Kidney (tissue), 14 donors: ENCODE results near the gene RBM19. TPM values are rescaled to one million over a fixed set of nuclear protein-coding genes. Genes with fewer than 3 reads are reported as not detected.

Source experiments
- DNase-seq, 5 donors: peaks; one replicate each; pipeline ENCODE4 v3.0.0-alpha.2; 2013 to 2020
- FAIRE-seq: peaks from 2 replicates; lab custom pipeline; 2012; peaks lifted over from hg19 to GRCh38; lab: Jason Lieb, UNC
- H3K27ac ChIP-seq, 2 donors: one replicate each; pipeline ENCODE4 v1.7.0; 2013; ENCODE audit warnings: low read depth in 2 of 2, low read length in 2 of 2, inconsistent platforms in 1 of 2
- H3K27me3 ChIP-seq: one replicate; pipeline ENCODE4 v1.7.1; 2013; ENCODE audit warnings: low read length, inconsistent platforms; ENCODE audit not compliant: control insufficient read depth, insufficient read depth
- H3K36me3 ChIP-seq, 3 donors: one replicate each; pipeline versions ENCODE4 v1.7.0 to v1.7.1; 2013; ENCODE audit warnings: low read length in 3 of 3, control low read depth in 1 of 3, inconsistent platforms in 1 of 3; ENCODE audit not compliant: insufficient read depth in 3 of 3, control insufficient read depth in 2 of 3
- H3K4me1 ChIP-seq, 3 donors: one replicate each; pipeline versions ENCODE4 v1.7.0 to v1.7.1; 2013; ENCODE audit warnings: low read length in 3 of 3, inconsistent platforms in 1 of 3, low read depth in 1 of 3; ENCODE audit not compliant: control insufficient read depth in 2 of 3, insufficient read depth in 2 of 3
- H3K4me3 ChIP-seq, 3 donors: one replicate each; pipeline versions ENCODE4 v1.7.0 to v1.8.1; 2013; ENCODE audit warnings: low read length in 3 of 3, control low read depth in 1 of 3, inconsistent platforms in 1 of 3
- H3K9ac ChIP-seq, 3 donors: one replicate each; pipeline versions ENCODE4 v1.7.0 to v1.7.1; 2013; ENCODE audit warnings: low read length in 3 of 3, control low read depth in 1 of 3, inconsistent platforms in 1 of 3
- H3K9me3 ChIP-seq, 3 donors: one replicate each; pipeline versions ENCODE4 v1.7.0 to v1.7.1; 2013; ENCODE audit warnings: low read length in 3 of 3, control low read depth in 1 of 3, inconsistent platforms in 1 of 3; ENCODE audit not compliant: control insufficient read depth in 2 of 3, insufficient read depth in 1 of 3
- CTCF ChIP-seq: IDR thresholded peaks from 3 replicates; pipeline ENCODE4 v1.5.1; 2012; ENCODE audit warnings: mild to moderate bottlenecking, moderate library complexity, borderline replicate concordance; ENCODE audit not compliant: insufficient read depth; ENCODE audit errors: extremely low read depth
- intact Hi-C: fragments of 100-400 bp; cut with DNase I; formaldehyde crosslinking; loops from one replicate; pipeline ENCODE4 v1.11.1; 2022
- polyA plus RNA-seq: library from polyadenylated mRNA; stranded (reverse); fragments of 350-450 nt; fragmentation: Illumina TruSeq; extraction: RNeasy Lipid Tissue Mini Kit (QIAGEN cat#74804); gene quantifications from one replicate; pipeline ENCODE4 v1.2.3, GENCODE V29; 2014; ENCODE audit warnings: low read depth, low replicate concordance; ENCODE audit not compliant: insufficient read depth
- total RNA-seq: library from RNA; stranded (reverse); fragmentation: NEBNext Ultra II Directional; extraction: Animal tissue kit (Norgen Biotek cat#: 25700); gene quantifications from one replicate; pipeline ENCODE4 v1.2.1, GENCODE V29; 2021
- donor health status: control.
- donor health status: control.
- donor health status: control.
- donor health status: control.
- donor health status: control.
- donor health status: DM: yes; HTN: yes; CAD: no.
- donor health status: Normal renal cell carcinoma (clear cell type).

Gene RBM19
- total and polyA plus RNA-seq, 2 donors from 2014 or later, result 12.3 to 34.7 TPM

GRCh38 chr12:113887906-113888305 is 78.2 kb downstream of the RBM19 start:
- H3K9me3 ChIP-seq, result no peaks in the 10 kb centered on the region
- no peak overlapping the region for H3K27ac ChIP-seq
- intact Hi-C loops, result no loop called here
- H3K4me1 ChIP-seq, result no peaks in the 10 kb centered on the region
- no peak for TF ChIP-seq CTCF
- FAIRE-seq (no peak), DNase-seq (no peak)
- H3K27me3 ChIP-seq, result no peaks in the 10 kb centered on the region
- no peak overlapping the region for H3K9ac ChIP-seq
- H3K36me3 ChIP-seq, result no peaks in the 10 kb centered on the region
- H3K4me3 ChIP-seq, result no peak overlapping the region

- FAIRE-seq (no peak), DNase-seq (no peak)
- H3K9me3 ChIP-seq, result no peaks in the 10 kb centered on the region
- intact Hi-C loops, result no loop called here
- no peak overlapping the region for H3K9ac ChIP-seq
- no peaks in the 10 kb centered on the region for H3K27me3 ChIP-seq
- H3K4me3 ChIP-seq, result no peak overlapping the region
- H3K27ac ChIP-seq, result no peak overlapping the region
- no peaks in the 10 kb centered on the region for H3K36me3 ChIP-seq
- no peak for TF ChIP-seq CTCF
- H3K4me1 ChIP-seq, result no peaks in the 10 kb centered on the region
Measured at GRCh38 chr12:113886721-113887120, 79.4 kb downstream of the RBM19 start.

- no peak overlapping the region for H3K9ac ChIP-seq
- H3K4me1 ChIP-seq, result no peaks in the 10 kb centered on the region
- H3K4me3 ChIP-seq, result no peak overlapping the region
- no peaks in the 10 kb centered on the region for H3K27me3 ChIP-seq
- H3K9me3 ChIP-seq, result no peaks in the 10 kb centered on the region
- no peak for FAIRE-seq
- no peaks in the 10 kb centered on the region for H3K36me3 ChIP-seq
- intact Hi-C loops, result no loop called here
- H3K27ac ChIP-seq, result no peak overlapping the region
- no peak for DNase-seq
- no peak for TF ChIP-seq CTCF
Measured at GRCh38 chr12:113884392-113884791, 81.7 kb downstream of the RBM19 start.

GRCh38 chr12:113882690-113883089 is 83.4 kb downstream of the RBM19 start:
- no peak for DNase-seq
- Histone ChIP-seq H3K9me3 (no peaks in the 10 kb centered on the region), H3K36me3 (no peaks in the 10 kb centered on the region), H3K27ac (no peak overlapping the region), H3K27me3 (no peaks in the 10 kb centered on the region), H3K4me1 (no peaks in the 10 kb centered on the region), H3K4me3 (no peak overlapping the region), H3K9ac (no peak overlapping the region)
- intact Hi-C loops, result no loop called here
- no peak for FAIRE-seq
- no peak for TF ChIP-seq CTCF
